ENCODE measurements around the gene GRIN3B. TPM values are rescaled to one million over a fixed set of nuclear protein-coding genes. Genes with fewer than 3 reads are reported as not detected.

GRIN3B gene
- total RNA-seq, 1 experiment from 2014 or later = not detected

Other genes starting within 250 kb of the GRIN3B start
- 0.11 TPM in 1 of 2 replicates, not detected in the other for gene MISP, start 249.3 kb upstream of the GRIN3B start, total RNA-seq (2014; rRNA removed; shearing (Covaris generic))
- 177 and 308 TPM in 2 replicates for gene PTBP1, start 203.0 kb upstream of the GRIN3B start, total RNA-seq (2014; rRNA removed; shearing (Covaris generic))
- gene PLPPR3, start 178.5 kb upstream of the GRIN3B start, total RNA-seq (2014; rRNA removed; shearing (Covaris generic)) = 1.1 and 2.3 TPM in 2 replicates
- not detected in 2 replicates for gene AZU1, start 172.6 kb upstream of the GRIN3B start, total RNA-seq (2014; rRNA removed; shearing (Covaris generic))
- not detected in 2 replicates for gene PRTN3, start 159.4 kb upstream of the GRIN3B start, total RNA-seq (2014; rRNA removed; shearing (Covaris generic))
- gene ELANE, start 148.1 kb upstream of the GRIN3B start, total RNA-seq (2014; rRNA removed; shearing (Covaris generic)) = not detected in 2 replicates
- 3.3 and 12.5 TPM in 2 replicates for gene CFD, start 140.8 kb upstream of the GRIN3B start, total RNA-seq (2014; rRNA removed; shearing (Covaris generic))
- 17.2 and 18.7 TPM in 2 replicates for gene MED16, start 107.2 kb upstream of the GRIN3B start, total RNA-seq (2014; rRNA removed; shearing (Covaris generic))
- gene RNU6-9, start 106.9 kb upstream of the GRIN3B start, total RNA-seq (2014; rRNA removed; shearing (Covaris generic)) = not detected in 2 replicates
- gene R3HDM4, start 87.2 kb upstream of the GRIN3B start, total RNA-seq (2014; rRNA removed; shearing (Covaris generic)) = 23.9 and 38.2 TPM in 2 replicates
- gene KISS1R, start 83.1 kb upstream of the GRIN3B start, total RNA-seq (2014; rRNA removed; shearing (Covaris generic)) = not detected in 2 replicates
- gene ARID3A, start 74.4 kb upstream of the GRIN3B start, total RNA-seq (2014; rRNA removed; shearing (Covaris generic)) = 4.2 and 8.1 TPM in 2 replicates
- 43.2 and 60.5 TPM in 2 replicates for gene WDR18, start 16.1 kb upstream of the GRIN3B start, total RNA-seq (2014; rRNA removed; shearing (Covaris generic))
- 122 and 131 TPM in 2 replicates for gene TMEM259, start 20.7 kb downstream of the GRIN3B start, total RNA-seq (2014; rRNA removed; shearing (Covaris generic))
- gene RNU6-2, start 21.1 kb downstream of the GRIN3B start, total RNA-seq (2014; rRNA removed; shearing (Covaris generic)) = not detected in 2 replicates
- 403 and 441 TPM in 2 replicates for gene CNN2, start 26.2 kb downstream of the GRIN3B start, total RNA-seq (2014; rRNA removed; shearing (Covaris generic))
- 0.82 and 3.9 TPM in 2 replicates for gene ABCA7, start 39.7 kb downstream of the GRIN3B start, total RNA-seq (2014; rRNA removed; shearing (Covaris generic))
- gene ARHGAP45, start 66.7 kb downstream of the GRIN3B start, total RNA-seq (2014; rRNA removed; shearing (Covaris generic)) = 0.03 TPM in 1 of 2 replicates, not detected in the other
- gene POLR2E, start 95.0 kb downstream of the GRIN3B start, total RNA-seq (2014; rRNA removed; shearing (Covaris generic)) = 143 and 173 TPM in 2 replicates
- gene GPX4, start 103.6 kb downstream of the GRIN3B start, total RNA-seq (2014; rRNA removed; shearing (Covaris generic)) = 387 and 449 TPM in 2 replicates
- 24.8 and 26.2 TPM in 2 replicates for gene SBNO2, start 173.8 kb downstream of the GRIN3B start, total RNA-seq (2014; rRNA removed; shearing (Covaris generic))
- 61.6 and 70.1 TPM in 2 replicates for gene STK11, start 205.4 kb downstream of the GRIN3B start, total RNA-seq (2014; rRNA removed; shearing (Covaris generic))
- gene CBARP, start 237.6 kb downstream of the GRIN3B start, total RNA-seq (2014; rRNA removed; shearing (Covaris generic)) = 0.50 and 1.6 TPM in 2 replicates
- gene ATP5F1D, start 241.3 kb downstream of the GRIN3B start, total RNA-seq (2014; rRNA removed; shearing (Covaris generic)) = 42.4 and 68.8 TPM in 2 replicates
- 3.7 and 7.2 TPM in 2 replicates for gene MIDN, start 248.2 kb downstream of the GRIN3B start, total RNA-seq (2014; rRNA removed; shearing (Covaris generic))

Data from SJSA1 (cell line).